ENCODE measurements around the gene SMAD4.

SMAD4 gene

DNA sequence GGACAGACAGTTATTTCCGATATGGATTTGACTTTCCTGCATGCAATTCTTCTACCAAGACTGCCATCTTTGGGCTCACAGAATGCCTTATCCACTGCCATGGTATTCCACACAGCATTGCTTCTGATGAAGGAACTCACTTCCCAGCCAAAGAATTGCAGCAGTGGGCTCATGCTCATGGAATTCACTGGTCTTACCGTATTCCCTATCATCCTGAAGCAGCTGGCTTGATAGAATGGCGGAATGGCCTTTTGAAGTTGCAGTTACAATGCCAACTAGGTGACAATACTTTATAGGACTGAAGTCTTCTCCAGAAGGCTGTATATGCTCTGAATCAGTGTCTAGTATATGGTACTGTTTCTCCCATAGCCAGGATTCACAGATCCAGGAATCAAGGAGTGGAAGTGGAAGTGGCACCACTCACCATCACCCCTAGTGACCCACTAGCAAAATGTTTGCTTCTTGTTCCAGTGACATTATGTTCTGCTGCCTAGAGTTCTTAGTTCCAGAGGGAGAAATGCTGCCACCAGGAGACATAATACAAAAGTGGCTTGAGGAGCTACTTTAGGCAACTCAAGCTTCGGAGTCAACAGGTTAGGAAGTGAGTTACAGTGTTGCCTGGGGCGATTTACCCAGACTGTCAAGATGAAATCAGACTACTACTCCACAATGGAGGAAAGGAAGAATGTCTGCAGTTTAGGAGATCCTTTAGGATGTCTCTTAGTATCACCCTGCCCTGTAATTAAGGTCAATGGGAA lies 23.8 kb upstream of the SMAD4 start:
- Histone ChIP-seq H3K27ac (ENCODE audit: insufficient read depth, low read length, poor library complexity, severe bottlenecking) (no peak overlapping the region), H3K27me3 (replicated peaks; ENCODE audit: control insufficient read depth, insufficient read depth, low read length, poor library complexity, severe bottlenecking) (no peaks in the 10 kb centered on the region), H3K36me3 (ENCODE audit: control insufficient read depth, insufficient read depth, low read length) (no peaks in the 10 kb centered on the region), H3K4me3 (ENCODE audit: insufficient read depth, low read depth, low read length, poor library complexity, severe bottlenecking) (no peak overlapping the region), H3K9me3 (ENCODE audit: control insufficient read depth, low read length) (no peaks in the 10 kb centered on the region), H3K4me1 (ENCODE audit: control insufficient read depth, insufficient read depth, low read length, poor library complexity, severe bottlenecking) (no peaks in the 10 kb centered on the region)
- DNase-seq = no peak

- Histone ChIP-seq H3K4me3 (ENCODE audit: insufficient read depth, low read depth, low read length, poor library complexity, severe bottlenecking) (no peak overlapping the region), H3K36me3 (ENCODE audit: control insufficient read depth, insufficient read depth, low read length) (no peaks in the 10 kb centered on the region), H3K4me1 (ENCODE audit: control insufficient read depth, insufficient read depth, low read length, poor library complexity, severe bottlenecking) (no peaks in the 10 kb centered on the region), H3K27me3 (replicated peaks; ENCODE audit: control insufficient read depth, insufficient read depth, low read length, poor library complexity, severe bottlenecking) (no peaks in the 10 kb centered on the region), H3K27ac (ENCODE audit: insufficient read depth, low read length, poor library complexity, severe bottlenecking) (no peak overlapping the region), H3K9me3 (ENCODE audit: control insufficient read depth, low read length) (no peaks in the 10 kb centered on the region)
- DNase-seq = no peak
Observed at GRCh38 chr18:51006948-51007789, 22.8 kb upstream of the SMAD4 start.

DNA sequence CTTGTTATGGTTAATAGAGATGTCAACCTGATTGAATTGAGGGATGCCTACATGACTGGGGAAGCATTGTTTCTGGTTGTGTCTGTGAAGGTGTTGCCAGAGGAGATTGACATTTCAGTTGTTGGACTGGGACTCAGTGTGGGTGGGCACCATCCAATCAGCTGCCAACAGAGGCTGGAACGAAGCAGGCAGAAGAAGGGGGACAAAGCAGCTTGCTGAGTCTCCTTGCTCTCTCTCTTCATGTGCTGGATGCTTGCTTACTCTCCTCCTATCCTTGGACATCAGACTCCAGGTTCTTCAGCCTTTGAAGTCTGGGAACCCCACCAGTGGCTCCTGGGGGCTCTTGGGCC lies 22.2 kb upstream of the SMAD4 start:
- no peak for DNase-seq
- Histone ChIP-seq H3K9me3 (ENCODE audit: control insufficient read depth, low read length) (no peaks in the 10 kb centered on the region), H3K27ac (ENCODE audit: insufficient read depth, low read length, poor library complexity, severe bottlenecking) (no peak overlapping the region), H3K36me3 (ENCODE audit: control insufficient read depth, insufficient read depth, low read length) (no peaks in the 10 kb centered on the region), H3K4me1 (ENCODE audit: control insufficient read depth, insufficient read depth, low read length, poor library complexity, severe bottlenecking) (no peaks in the 10 kb centered on the region), H3K27me3 (replicated peaks; ENCODE audit: control insufficient read depth, insufficient read depth, low read length, poor library complexity, severe bottlenecking) (no peaks in the 10 kb centered on the region), H3K4me3 (ENCODE audit: insufficient read depth, low read depth, low read length, poor library complexity, severe bottlenecking) (no peak overlapping the region)

DNA sequence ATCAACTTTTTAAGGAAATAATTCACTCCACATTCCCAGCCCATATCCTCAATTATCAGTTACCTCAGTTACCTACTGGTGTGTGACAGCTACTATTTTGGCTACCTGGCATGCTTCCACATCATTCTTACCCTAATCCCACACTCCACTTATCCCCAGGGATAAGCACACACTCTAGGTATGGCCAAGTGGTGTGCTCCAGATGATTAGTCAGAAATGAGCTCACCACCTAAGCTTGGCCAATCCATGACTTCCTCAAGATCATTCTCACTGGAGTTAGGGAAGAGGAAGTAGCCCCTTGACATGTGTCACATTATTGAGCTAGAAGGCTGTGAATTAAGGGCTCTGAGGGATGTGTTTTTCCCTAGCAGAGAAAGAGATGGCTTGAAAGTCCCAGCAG lies 20.9 kb upstream of the SMAD4 start:
- H3K27me3 ChIP-seq (replicated peaks; ENCODE audit: control insufficient read depth, insufficient read depth, low read length, poor library complexity, severe bottlenecking) = no peaks in the 10 kb centered on the region
- H3K27ac ChIP-seq (ENCODE audit: insufficient read depth, low read length, poor library complexity, severe bottlenecking) = no peak overlapping the region
- no peaks in the 10 kb centered on the region for H3K36me3 ChIP-seq (ENCODE audit: control insufficient read depth, insufficient read depth, low read length)
- H3K4me1 ChIP-seq (ENCODE audit: control insufficient read depth, insufficient read depth, low read length, poor library complexity, severe bottlenecking) = no peaks in the 10 kb centered on the region
- no peak overlapping the region for H3K4me3 ChIP-seq (ENCODE audit: insufficient read depth, low read depth, low read length, poor library complexity, severe bottlenecking)
- H3K9me3 ChIP-seq (ENCODE audit: control insufficient read depth, low read length) = no peaks in the 10 kb centered on the region
- DNase-seq = no peak

DNA sequence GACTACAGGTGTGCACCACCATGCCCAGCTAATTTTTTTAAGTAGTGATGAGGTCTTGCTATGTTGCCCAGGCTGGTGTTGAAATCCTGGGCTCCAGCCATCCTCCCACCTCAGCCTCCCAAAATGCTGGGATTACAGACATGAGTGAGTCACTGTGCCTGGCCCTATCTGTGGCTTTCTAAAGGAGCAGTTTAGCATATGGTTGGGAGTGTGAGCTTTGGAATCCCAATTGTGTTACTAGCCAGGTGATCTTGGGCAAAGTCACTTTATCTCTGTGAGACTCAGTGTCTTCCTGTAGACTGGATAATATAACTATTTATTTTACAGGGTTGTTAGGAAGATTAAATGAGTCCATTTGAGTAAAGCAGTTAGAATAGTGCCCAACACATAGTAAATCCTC lies 19.8 kb upstream of the SMAD4 start:
- Histone ChIP-seq H3K4me1 (ENCODE audit: control insufficient read depth, insufficient read depth, low read length, poor library complexity, severe bottlenecking) (no peaks in the 10 kb centered on the region), H3K27ac (ENCODE audit: insufficient read depth, low read length, poor library complexity, severe bottlenecking) (no peak overlapping the region), H3K9me3 (ENCODE audit: control insufficient read depth, low read length) (no peaks in the 10 kb centered on the region), H3K4me3 (ENCODE audit: insufficient read depth, low read depth, low read length, poor library complexity, severe bottlenecking) (no peak overlapping the region), H3K27me3 (replicated peaks; ENCODE audit: control insufficient read depth, insufficient read depth, low read length, poor library complexity, severe bottlenecking) (no peaks in the 10 kb centered on the region), H3K36me3 (ENCODE audit: control insufficient read depth, insufficient read depth, low read length) (no peaks in the 10 kb centered on the region)
- no peak for DNase-seq

- Histone ChIP-seq H3K27me3 (replicated peaks; ENCODE audit: control insufficient read depth, insufficient read depth, low read length, poor library complexity, severe bottlenecking) (no peaks in the 10 kb centered on the region), H3K27ac (ENCODE audit: insufficient read depth, low read length, poor library complexity, severe bottlenecking) (no peak overlapping the region), H3K9me3 (ENCODE audit: control insufficient read depth, low read length) (no peaks in the 10 kb centered on the region), H3K4me3 (ENCODE audit: insufficient read depth, low read depth, low read length, poor library complexity, severe bottlenecking) (no peak overlapping the region), H3K36me3 (ENCODE audit: control insufficient read depth, insufficient read depth, low read length) (no peaks in the 10 kb centered on the region), H3K4me1 (ENCODE audit: control insufficient read depth, insufficient read depth, low read length, poor library complexity, severe bottlenecking) (no peaks in the 10 kb centered on the region)
- DNase-seq = no peak
Observed at GRCh38 chr18:51011709-51012108, 18.3 kb upstream of the SMAD4 start.

DNA sequence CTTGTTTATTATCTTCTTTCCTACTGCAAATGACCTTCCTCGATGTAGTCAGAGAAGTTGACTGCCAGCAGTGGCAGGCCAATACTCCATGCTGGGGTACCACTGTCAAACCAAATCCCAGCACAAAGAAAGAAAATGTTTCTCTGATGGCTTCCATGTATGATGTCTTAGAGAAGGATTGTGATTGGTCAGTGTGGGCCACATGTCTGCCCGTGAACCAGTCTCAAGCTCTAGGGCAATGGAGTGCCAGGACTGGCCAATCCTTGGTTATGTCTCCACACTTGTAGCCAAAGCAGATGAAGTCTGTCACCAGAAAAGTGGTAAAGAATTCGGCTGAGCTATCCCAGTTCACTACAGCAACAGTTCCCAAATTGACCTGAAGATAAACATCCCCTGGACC lies 17.6 kb upstream of the SMAD4 start:
- Histone ChIP-seq H3K27me3 (replicated peaks; ENCODE audit: control insufficient read depth, insufficient read depth, low read length, poor library complexity, severe bottlenecking) (no peaks in the 10 kb centered on the region), H3K4me1 (ENCODE audit: control insufficient read depth, insufficient read depth, low read length, poor library complexity, severe bottlenecking) (no peaks in the 10 kb centered on the region), H3K27ac (ENCODE audit: insufficient read depth, low read length, poor library complexity, severe bottlenecking) (no peak overlapping the region), H3K36me3 (ENCODE audit: control insufficient read depth, insufficient read depth, low read length) (no peaks in the 10 kb centered on the region), H3K9me3 (ENCODE audit: control insufficient read depth, low read length) (no peaks in the 10 kb centered on the region), H3K4me3 (ENCODE audit: insufficient read depth, low read depth, low read length, poor library complexity, severe bottlenecking) (no peak overlapping the region)
- DNase-seq = no peak

DNA sequence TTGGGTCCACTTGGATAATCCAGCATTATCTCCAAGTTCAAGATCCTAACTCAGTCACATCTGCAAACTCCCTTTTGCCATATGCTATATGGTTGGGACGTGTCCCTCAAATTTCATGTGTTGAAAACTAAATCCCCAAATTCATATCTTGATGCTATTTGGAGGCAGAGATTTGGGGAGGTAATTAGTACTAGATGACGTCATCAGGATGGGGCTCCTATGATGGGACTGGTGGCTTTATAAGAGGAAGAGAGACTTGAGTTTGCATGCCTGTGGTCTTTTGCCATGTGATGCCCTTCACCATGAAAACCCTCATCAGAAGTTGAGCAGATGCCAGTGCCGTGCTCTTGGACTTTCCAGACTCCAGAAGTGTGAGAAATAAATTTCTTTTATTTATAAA lies 16.8 kb upstream of the SMAD4 start:
- Histone ChIP-seq H3K36me3 (ENCODE audit: control insufficient read depth, insufficient read depth, low read length) (no peaks in the 10 kb centered on the region), H3K27me3 (replicated peaks; ENCODE audit: control insufficient read depth, insufficient read depth, low read length, poor library complexity, severe bottlenecking) (no peaks in the 10 kb centered on the region), H3K4me3 (ENCODE audit: insufficient read depth, low read depth, low read length, poor library complexity, severe bottlenecking) (no peak overlapping the region), H3K27ac (ENCODE audit: insufficient read depth, low read length, poor library complexity, severe bottlenecking) (no peak overlapping the region), H3K4me1 (ENCODE audit: control insufficient read depth, insufficient read depth, low read length, poor library complexity, severe bottlenecking) (no peaks in the 10 kb centered on the region), H3K9me3 (ENCODE audit: control insufficient read depth, low read length) (no peaks in the 10 kb centered on the region)
- no peak for DNase-seq

DNA sequence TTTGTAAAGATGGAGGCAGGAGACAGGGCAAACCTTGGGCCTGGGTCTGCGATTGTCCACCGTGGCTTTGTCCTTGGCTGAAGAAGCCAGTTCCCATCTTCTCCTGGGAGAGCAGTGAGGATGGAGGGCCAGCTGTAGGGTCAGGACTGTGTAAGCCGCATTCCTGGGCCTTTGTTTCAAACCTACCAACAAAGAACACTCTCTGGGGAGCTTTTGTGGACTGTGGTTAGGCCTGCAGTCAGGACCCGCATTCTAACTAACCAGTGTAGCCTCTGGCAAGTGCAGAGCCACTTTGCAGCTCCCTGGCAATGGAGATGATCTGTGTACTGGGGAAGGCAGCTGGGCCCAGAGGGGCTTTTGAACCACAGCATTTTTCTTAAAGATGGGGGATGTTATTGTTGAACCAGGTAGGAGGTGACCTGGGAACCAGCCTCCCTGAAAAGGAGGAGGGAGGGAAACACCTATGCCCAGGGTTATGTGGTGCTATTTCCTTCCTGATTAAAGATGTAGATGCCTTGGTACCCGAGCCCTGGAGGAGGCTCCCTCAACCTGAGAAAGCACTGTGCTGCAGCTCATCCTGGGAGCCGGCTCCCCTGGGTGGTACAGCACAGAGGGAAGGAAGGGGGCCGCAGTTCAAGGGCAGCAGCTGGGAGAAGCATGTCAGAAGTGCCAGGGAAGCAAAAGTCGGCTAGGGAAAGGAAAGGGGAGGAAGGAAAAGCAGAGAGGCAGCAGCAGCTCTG lies 12.7 kb upstream of the SMAD4 start:
- no peak for DNase-seq
- no peaks in the 10 kb centered on the region for H3K27me3 ChIP-seq (replicated peaks; ENCODE audit: control insufficient read depth, insufficient read depth, low read length, poor library complexity, severe bottlenecking)
- H3K4me3 ChIP-seq (ENCODE audit: insufficient read depth, low read depth, low read length, poor library complexity, severe bottlenecking) = no peak overlapping the region
- H3K4me1 ChIP-seq (ENCODE audit: control insufficient read depth, insufficient read depth, low read length, poor library complexity, severe bottlenecking) = no peaks in the 10 kb centered on the region
- H3K27ac ChIP-seq (ENCODE audit: insufficient read depth, low read length, poor library complexity, severe bottlenecking) = no peak overlapping the region
- H3K9me3 ChIP-seq (ENCODE audit: control insufficient read depth, low read length) = no peaks in the 10 kb centered on the region
- no peaks in the 10 kb centered on the region for H3K36me3 ChIP-seq (ENCODE audit: control insufficient read depth, insufficient read depth, low read length)

DNA sequence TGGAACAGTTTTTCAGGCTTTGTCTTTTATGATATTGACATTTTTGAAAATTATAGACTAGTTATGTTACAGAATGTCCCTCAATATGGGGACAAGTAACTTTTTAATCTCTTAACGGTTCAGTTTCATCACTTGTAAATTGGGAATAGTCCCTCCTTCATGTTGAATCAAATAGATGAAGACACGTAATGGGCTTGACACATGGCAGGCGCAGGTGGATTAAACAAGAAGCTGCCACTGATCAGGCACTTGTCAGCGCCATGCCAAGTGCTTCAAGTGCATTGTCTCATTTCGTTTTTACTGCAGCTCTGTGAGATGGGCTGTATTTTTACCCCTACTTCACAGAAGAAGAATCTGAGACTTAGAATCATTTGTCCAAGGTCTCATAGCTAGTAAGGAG lies 9.5 kb upstream of the SMAD4 start:
- Histone ChIP-seq H3K27me3 (replicated peaks; ENCODE audit: control insufficient read depth, insufficient read depth, low read length, poor library complexity, severe bottlenecking) (no peaks in the 10 kb centered on the region), H3K4me1 (ENCODE audit: control insufficient read depth, insufficient read depth, low read length, poor library complexity, severe bottlenecking) (no peaks in the 10 kb centered on the region), H3K4me3 (ENCODE audit: insufficient read depth, low read depth, low read length, poor library complexity, severe bottlenecking) (no peak overlapping the region), H3K27ac (ENCODE audit: insufficient read depth, low read length, poor library complexity, severe bottlenecking) (no peak overlapping the region), H3K36me3 (ENCODE audit: control insufficient read depth, insufficient read depth, low read length) (no peaks in the 10 kb centered on the region), H3K9me3 (ENCODE audit: control insufficient read depth, low read length) (no peaks in the 10 kb centered on the region)
- DNase-seq = no peak

Measured in effector memory CD4-positive, alpha-beta T cell (primary cell).